Measurements from ENCODE around the gene PIP4P1. TPM values are rescaled to one million over a fixed set of nuclear protein-coding genes. Genes with fewer than 3 reads are reported as not detected.

The PIP4P1 gene
- total and polyA plus RNA-seq, 2 of the 13 experiments (the other 11 are each of a cell fraction or from before 2014, with no cell fraction given), result 33.4 to 47.0 TPM

DNA sequence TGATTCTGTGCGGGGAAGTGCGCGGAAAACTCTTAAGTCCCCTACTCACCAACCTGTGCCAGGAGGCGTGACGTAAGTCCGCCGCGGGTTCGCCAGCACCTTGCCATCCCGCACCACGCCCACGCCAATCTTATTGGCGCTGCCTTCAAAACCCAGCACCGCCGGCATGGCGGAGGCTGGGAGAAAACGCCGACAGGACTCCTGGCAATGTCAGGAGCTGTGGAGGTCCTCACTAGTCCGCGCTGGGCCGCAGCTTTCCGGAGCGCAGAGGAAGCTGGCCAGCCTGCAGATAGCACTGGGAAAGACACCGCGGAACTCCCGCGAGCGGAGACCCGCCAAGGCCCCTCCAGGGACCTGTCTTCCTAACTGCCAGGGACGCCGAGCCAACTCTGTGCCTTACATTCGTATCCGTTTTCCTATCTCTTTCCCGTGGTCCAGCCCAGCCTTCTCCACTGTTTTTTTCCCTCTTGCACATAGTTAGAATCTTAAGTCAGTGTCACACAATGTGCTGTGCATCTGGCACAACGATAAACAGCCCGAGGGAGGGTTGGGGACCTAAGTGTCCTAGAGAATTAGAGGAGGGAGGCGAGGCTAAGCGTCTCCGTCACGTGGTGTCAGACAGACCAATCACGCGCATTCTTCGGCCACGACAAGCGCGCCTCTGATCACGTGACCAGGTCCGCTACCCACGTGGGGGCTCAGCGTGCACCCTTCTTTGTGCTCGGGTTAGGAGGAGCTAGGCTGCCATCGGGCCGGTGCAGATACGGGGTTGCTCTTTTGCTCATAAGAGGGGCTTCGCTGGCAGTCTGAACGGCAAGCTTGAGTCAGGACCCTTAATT, 6.5 kb downstream of the PIP4P1 start, which contains the start of the genes APEX1 and OSGEP (continued):
- TF ChIP-seq, protein P1, sequence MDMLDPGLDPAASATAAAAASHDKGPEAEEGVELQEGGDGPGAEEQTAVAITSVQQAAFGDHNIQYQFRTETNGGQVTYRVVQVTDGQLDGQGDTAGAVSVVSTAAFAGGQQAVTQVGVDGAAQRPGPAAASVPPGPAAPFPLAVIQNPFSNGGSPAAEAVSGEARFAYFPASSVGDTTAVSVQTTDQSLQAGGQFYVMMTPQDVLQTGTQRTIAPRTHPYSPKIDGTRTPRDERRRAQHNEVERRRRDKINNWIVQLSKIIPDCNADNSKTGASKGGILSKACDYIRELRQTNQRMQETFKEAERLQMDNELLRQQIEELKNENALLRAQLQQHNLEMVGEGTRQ (IDR thresholded peaks at IDR 0.05; ENCODE audit: low read depth, low read length), result peak; percentile 100
- TF ChIP-seq, protein P1 (CRISPR knock-in tag; IDR thresholded peaks at IDR 0.05; ENCODE audit: borderline replicate concordance), result peak; percentile 100
- TF ChIP-seq, protein P2, sequence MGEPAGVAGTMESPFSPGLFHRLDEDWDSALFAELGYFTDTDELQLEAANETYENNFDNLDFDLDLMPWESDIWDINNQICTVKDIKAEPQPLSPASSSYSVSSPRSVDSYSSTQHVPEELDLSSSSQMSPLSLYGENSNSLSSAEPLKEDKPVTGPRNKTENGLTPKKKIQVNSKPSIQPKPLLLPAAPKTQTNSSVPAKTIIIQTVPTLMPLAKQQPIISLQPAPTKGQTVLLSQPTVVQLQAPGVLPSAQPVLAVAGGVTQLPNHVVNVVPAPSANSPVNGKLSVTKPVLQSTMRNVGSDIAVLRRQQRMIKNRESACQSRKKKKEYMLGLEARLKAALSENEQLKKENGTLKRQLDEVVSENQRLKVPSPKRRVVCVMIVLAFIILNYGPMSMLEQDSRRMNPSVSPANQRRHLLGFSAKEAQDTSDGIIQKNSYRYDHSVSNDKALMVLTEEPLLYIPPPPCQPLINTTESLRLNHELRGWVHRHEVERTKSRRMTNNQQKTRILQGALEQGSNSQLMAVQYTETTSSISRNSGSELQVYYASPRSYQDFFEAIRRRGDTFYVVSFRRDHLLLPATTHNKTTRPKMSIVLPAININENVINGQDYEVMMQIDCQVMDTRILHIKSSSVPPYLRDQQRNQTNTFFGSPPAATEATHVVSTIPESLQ (CRISPR knock-in tag; conservative IDR thresholded peaks at IDR 0.05), result 0 out of 2 replicates have a peak, but pooled peaks have one; percentile 47
- TF ChIP-seq SNAPC2 (CRISPR knock-in tag; IDR thresholded peaks at IDR 0.05) (peak; percentile 77; the same call in 1 of the 2 replicates), ZNF724P (CRISPR knock-in tag; IDR thresholded peaks at IDR 0.05; ENCODE audit: borderline replicate concordance) (peak; percentile 24), ZNF292 (CRISPR knock-in tag; IDR thresholded peaks at IDR 0.05; ENCODE audit: borderline replicate concordance, low read depth) (0 out of 2 replicates have a peak, but pooled peaks have one; percentile 48), ZSCAN21 (CRISPR knock-in tag; IDR thresholded peaks at IDR 0.05; ENCODE audit: borderline replicate concordance) (peak; percentile 93; the same call in 1 of the 2 replicates), THAP11 (CRISPR knock-in tag; IDR thresholded peaks at IDR 0.05) (peak; percentile 89), CEBPG (CRISPR knock-in tag; IDR thresholded peaks at IDR 0.05) (peak; percentile 33; the same call in 1 of the 2 replicates), ZNF335 (CRISPR knock-in tag; IDR thresholded peaks at IDR 0.05) (peak; percentile 100), PHB2 (IDR thresholded peaks at IDR 0.05; ENCODE audit: partially characterized antibody) (no peak), ZNF567 (CRISPR knock-in tag; IDR thresholded peaks at IDR 0.05; ENCODE audit: borderline replicate concordance) (no peak; the same call in 1 of the 2 replicates), ZFP37 (CRISPR knock-in tag; IDR thresholded peaks at IDR 0.05; ENCODE audit: borderline replicate concordance) (0 out of 2 replicates have a peak, but pooled peaks have one; percentile 17), RAD51 (IDR thresholded peaks at IDR 0.05; ENCODE audit: borderline replicate concordance) (peak; percentile 100), TP53 (CRISPR knock-in tag; conservative IDR thresholded peaks at IDR 0.05) (no peak)
- TF ChIP-seq, protein P3, sequence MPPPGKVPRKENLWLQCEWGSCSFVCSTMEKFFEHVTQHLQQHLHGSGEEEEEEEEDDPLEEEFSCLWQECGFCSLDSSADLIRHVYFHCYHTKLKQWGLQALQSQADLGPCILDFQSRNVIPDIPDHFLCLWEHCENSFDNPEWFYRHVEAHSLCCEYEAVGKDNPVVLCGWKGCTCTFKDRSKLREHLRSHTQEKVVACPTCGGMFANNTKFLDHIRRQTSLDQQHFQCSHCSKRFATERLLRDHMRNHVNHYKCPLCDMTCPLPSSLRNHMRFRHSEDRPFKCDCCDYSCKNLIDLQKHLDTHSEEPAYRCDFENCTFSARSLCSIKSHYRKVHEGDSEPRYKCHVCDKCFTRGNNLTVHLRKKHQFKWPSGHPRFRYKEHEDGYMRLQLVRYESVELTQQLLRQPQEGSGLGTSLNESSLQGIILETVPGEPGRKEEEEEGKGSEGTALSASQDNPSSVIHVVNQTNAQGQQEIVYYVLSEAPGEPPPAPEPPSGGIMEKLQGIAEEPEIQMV (CRISPR knock-in tag; IDR thresholded peaks at IDR 0.05; ENCODE audit: low read depth), result peak; percentile 70
- TF ChIP-seq, protein P4, sequence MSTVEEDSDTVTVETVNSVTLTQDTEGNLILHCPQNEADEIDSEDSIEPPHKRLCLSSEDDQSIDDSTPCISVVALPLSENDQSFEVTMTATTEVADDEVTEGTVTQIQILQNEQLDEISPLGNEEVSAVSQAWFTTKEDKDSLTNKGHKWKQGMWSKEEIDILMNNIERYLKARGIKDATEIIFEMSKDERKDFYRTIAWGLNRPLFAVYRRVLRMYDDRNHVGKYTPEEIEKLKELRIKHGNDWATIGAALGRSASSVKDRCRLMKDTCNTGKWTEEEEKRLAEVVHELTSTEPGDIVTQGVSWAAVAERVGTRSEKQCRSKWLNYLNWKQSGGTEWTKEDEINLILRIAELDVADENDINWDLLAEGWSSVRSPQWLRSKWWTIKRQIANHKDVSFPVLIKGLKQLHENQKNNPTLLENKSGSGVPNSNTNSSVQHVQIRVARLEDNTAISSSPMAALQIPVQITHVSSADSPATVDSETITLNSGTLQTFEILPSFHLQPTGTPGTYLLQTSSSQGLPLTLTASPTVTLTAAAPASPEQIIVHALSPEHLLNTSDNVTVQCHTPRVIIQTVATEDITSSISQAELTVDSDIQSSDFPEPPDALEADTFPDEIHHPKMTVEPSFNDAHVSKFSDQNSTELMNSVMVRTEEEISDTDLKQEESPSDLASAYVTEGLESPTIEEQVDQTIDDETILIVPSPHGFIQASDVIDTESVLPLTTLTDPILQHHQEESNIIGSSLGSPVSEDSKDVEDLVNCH (CRISPR knock-in tag; IDR thresholded peaks at IDR 0.05), result no peak; the same call in 1 of the 2 replicates
- TF ChIP-seq, protein P5, sequence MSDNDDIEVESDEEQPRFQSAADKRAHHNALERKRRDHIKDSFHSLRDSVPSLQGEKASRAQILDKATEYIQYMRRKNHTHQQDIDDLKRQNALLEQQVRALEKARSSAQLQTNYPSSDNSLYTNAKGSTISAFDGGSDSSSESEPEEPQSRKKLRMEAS (IDR thresholded peaks at IDR 0.05), result peak; percentile 99
